ENCODE measurements around the gene SDK1.

- TF ChIP-seq CTCF (conservative IDR thresholded peaks at IDR 0.05; ENCODE audit: low read depth in 2 of 2) (no peak), EZH2 (IDR thresholded peaks at IDR 0.05; ENCODE audit: low read depth, unreplicated experiment) (no peak), JUNB (IDR thresholded peaks at IDR 0.05; ENCODE audit: unreplicated experiment) (no peak), POLR2AphosphoS5 (IDR thresholded peaks at IDR 0.05; ENCODE audit: low read depth) (no peak), REST (IDR thresholded peaks at IDR 0.05; ENCODE audit: unreplicated experiment) (no peak), EZH2phosphoT487 (IDR thresholded peaks at IDR 0.05; ENCODE audit: unreplicated experiment) (no peak), ZNF114 (CRISPR knock-in tag; IDR thresholded peaks at IDR 0.05) (no peak), CREB1 (CRISPR knock-in tag; IDR thresholded peaks at IDR 0.05; ENCODE audit: low read depth) (no peak), STAT1 (IDR thresholded peaks at IDR 0.05; ENCODE audit: unreplicated experiment) (no peak), ZNF462 (CRISPR knock-in tag; IDR thresholded peaks at IDR 0.05) (no peak), ETS1 (IDR thresholded peaks at IDR 0.05) (no peak), NANOG (IDR thresholded peaks at IDR 0.05; ENCODE audit: borderline replicate concordance) (no peak)
Measured at GRCh38 chr7:3495954-3496353, 194.9 kb downstream of the SDK1 start.

Data from GM23338 (cell line).